ENCODE results near the gene CD38.

CD38 gene

GRCh38 chr4:15765391-15765790 is 12.7 kb upstream of the CD38 start:
- no peak for DNase-seq

- DNase-seq: no peak
Measured at GRCh38 chr4:15765910-15766697, 12.0 kb upstream of the CD38 start.

GRCh38 chr4:15766821-15767220 is 11.3 kb upstream of the CD38 start:
- DNase-seq: no peak

- no peak for DNase-seq
Measured at GRCh38 chr4:15769202-15769601, 8.9 kb upstream of the CD38 start.

GRCh38 chr4:15771216-15772058 is 6.7 kb upstream of the CD38 start:
- no peak for DNase-seq

- DNase-seq: no peak
Measured at GRCh38 chr4:15774020-15774420, 4.1 kb upstream of the CD38 start.

- no peak for DNase-seq
Measured at GRCh38 chr4:15776871-15777648, 1.1 kb upstream of the CD38 start.

GRCh38 chr4:15777697-15778288 is 335 bp upstream of the CD38 start:
- no peak for DNase-seq

- DNase-seq: no peak
Measured at GRCh38 chr4:15779306-15779705, 1.2 kb downstream of the CD38 start.

GRCh38 chr4:15779809-15780208 is 1.7 kb downstream of the CD38 start:
- no peak for DNase-seq

GRCh38 chr4:15781427-15782095 is 3.4 kb downstream of the CD38 start:
- DNase-seq: no peak

GRCh38 chr4:15783676-15784075 is 5.5 kb downstream of the CD38 start:
- DNase-seq: no peak

GRCh38 chr4:15784959-15785634 is 7.0 kb downstream of the CD38 start:
- DNase-seq: no peak

- no peak for DNase-seq
Measured at GRCh38 chr4:15786743-15787142, 8.6 kb downstream of the CD38 start.

- DNase-seq: no peak
Measured at GRCh38 chr4:15792974-15793373, 14.8 kb downstream of the CD38 start.

GRCh38 chr4:15793506-15794363 is 15.6 kb downstream of the CD38 start:
- DNase-seq: no peak

GRCh38 chr4:15794426-15794825 is 16.3 kb downstream of the CD38 start:
- no peak for DNase-seq

GRCh38 chr4:15794905-15795304 is 16.8 kb downstream of the CD38 start:
- no peak for DNase-seq

GRCh38 chr4:15797320-15797719 is 19.2 kb downstream of the CD38 start:
- no peak for DNase-seq

GRCh38 chr4:15799141-15799540 is 21.0 kb downstream of the CD38 start:
- no peak for DNase-seq

- DNase-seq: no peak
Measured at GRCh38 chr4:15799701-15800100, 21.6 kb downstream of the CD38 start.
